IPS-11a (cell line): Measurements from ENCODE around the gene SMOC2.
"Not testable (repeated sequence)": the region's sequence is repeated elsewhere in the genome, so short reads cannot be mapped to it uniquely, and the experiment has no call there.

Experiments
- H3K4me3 ChIP-seq: one replicate; pipeline ENCODE4 v1.5.1; 2013; ENCODE audit warnings: low read depth, low read length, control low read depth

Gene SMOC2

DNA sequence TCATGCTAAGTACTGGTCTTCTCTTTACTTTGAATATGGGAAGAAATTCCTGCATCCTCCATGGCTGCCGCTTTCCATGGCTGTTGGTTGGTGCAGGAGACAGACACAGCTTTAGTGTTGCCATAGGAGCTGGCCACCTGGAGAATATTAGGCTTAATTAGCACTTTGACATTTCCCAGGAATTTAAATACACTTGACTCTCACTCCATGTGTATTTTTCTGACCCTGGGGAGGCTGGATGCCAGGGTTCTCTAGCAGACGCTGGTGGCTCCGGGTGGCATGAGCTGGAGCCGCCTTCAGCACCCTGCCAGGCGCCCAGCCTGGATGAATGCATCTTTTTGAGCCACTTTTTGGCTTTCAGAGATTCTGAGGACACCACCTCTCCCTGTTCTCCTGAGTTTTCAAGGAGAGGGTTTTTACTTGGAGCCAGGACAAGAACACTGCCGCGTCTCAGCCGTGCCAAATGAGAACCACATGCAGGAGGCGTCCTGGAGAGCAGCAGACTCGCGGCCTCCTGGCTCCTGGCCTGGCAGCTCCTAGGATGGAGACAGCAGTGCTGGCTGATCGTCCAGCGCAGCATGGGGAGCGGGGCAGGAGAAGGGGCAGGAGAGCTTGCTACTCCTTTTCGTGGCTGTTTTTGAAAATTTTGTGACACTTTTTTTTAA is 258.8 kb downstream of the SMOC2 start:
- H3K4me3 ChIP-seq = no peak overlapping the region

DNA sequence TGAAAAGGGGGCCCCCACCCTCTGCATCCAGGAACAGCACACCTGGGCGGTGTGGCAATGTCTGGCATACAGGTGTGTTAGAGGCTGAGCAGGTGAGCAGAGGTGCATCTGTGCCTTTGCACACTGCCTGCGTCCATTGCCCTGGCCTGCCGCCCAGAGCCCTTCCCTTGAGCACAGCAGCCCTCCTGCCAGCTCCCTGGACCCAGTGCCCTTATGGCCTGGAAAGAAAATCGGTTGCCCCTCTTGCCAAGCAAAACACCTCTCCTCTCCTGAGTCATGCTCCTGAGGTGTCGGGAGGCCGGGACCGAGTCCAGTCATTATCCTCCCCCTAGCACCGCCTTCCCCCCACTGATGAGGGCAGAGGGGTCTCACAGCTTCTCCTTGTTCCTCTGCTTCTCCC is 259.9 kb downstream of the SMOC2 start:
- H3K4me3 ChIP-seq = no peak overlapping the region

DNA sequence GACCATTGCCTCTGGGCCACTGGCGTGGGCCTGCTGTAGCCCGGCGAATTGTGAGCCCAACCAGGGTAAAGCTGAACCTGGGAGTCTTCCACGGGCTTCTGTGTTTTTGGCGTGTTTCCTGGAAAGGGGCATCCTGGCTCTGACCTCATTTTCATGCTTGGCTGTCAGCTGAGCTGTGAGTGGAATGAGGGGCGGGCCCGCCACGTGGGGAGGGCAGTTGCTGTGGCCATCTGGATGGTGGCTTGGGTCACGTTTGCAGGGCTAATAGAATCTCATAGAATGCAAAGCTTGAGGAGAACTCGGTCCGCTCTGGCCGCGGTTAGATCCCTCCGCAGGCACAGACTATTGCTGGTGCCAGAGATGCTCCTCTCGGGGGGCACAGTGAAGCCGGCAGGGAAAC is 263.0 kb downstream of the SMOC2 start:
- H3K4me3 ChIP-seq = no peak overlapping the region

DNA sequence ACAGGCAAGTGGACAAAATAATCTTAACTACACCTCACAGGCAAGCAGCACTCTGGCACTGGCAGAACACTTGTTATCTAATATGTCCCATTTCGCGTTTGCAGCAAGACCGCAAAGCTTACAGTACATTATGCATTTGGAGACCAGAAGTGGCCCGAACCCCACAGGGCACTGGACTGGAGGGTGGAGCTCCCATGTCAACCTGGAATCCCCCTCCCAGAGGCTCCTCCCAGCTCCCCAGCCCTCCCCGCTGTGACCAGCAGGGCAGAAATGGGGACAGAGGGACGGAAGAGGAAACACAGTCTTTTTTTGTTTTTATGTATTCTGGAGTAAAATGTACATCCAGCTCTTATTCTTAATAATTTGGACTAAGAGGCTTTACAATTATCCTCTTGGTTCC is 263.7 kb downstream of the SMOC2 start:
- no peak overlapping the region for H3K4me3 ChIP-seq

DNA sequence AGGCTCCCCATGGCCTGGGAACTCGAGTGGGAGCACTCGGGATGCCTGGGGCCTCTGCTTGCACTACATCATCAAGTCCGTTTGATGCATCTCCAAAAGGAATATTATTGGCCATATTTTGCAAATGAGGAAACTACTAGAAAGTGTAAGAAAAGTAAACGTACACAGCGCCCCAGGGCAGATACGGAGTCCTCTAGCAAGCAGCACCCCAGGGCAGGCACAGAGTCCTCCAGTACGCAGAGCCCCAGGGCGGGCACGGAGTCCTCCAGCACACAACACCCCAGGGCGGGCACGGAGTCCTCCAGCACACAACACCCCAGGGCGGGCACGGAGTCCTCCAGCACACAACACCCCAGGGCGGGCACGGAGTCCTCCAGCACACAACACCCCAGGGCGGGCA is 264.3 kb downstream of the SMOC2 start:
- H3K4me3 ChIP-seq = not testable (repeated sequence)

DNA sequence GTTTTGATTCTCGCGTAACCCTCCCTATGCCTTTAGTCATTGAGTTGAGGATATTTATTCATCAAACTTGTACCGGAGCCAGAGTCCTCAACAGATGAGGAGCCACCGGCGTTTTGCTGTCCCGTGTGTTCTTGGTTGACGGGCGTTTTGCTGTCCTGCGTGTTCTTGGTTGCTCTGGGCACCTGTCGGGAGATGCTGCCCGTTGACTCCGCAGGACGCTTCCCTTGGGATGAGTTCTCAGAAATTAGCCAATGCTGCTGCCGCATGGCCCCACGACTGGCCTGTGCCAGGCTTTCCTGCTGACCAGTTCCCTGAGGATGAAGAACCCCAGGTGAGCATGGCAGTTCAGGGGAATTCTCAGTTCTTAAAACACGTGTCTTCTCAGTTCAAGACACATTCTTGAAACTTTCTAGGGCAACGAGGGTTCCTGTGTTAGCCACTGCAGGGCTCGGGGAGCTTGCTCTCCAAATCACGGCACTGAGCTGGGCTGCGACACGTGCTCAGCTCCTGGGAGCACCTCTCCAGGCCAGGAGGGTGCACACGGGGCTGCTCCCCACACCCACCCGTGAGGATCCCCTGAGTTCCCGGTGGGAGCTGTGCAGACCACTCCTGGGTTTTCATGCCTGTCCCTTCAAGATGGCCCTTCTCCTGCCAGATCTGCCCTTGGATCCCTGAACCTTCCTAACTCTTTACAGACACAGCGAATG is 265.6 kb downstream of the SMOC2 start:
- no peak overlapping the region for H3K4me3 ChIP-seq

DNA sequence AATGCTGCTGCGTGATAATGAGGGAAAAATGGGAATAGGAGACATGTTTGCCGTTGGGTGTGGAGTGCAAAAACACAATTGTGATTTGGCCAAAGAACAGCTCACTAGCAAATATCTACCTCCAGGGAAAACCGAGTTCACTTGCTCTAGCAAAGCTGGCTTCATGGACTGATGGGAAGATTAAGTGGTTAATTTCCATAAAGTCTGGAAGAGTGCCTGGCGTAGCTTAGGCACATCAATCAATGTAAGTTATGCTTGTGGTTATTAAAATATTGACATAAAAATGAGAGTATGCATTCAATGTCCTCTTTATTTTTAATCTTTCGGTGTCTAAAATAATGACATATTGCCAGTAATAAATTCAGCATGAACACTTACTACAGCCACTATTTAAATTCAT is 267.5 kb downstream of the SMOC2 start:
- H3K4me3 ChIP-seq = no peak overlapping the region

DNA sequence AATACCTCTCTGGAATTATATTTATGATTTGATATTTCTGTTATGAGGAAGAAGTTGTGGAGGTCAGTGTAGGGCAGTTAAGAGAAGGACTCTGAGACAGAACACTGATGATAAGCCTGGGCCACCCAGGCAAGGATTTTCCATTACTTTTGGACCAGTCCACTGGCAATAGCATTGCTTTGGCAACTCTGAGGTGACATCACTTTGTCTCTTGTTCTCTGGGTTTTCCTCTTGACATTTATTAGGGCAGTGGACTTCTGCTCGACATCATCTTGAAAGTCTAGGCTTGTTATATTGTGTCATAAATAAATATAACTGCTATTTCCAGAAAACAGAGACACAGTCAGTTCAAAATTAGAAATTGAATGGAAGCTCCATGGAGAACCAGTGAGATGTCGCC is 268.0 kb downstream of the SMOC2 start:
- no peak overlapping the region for H3K4me3 ChIP-seq

DNA sequence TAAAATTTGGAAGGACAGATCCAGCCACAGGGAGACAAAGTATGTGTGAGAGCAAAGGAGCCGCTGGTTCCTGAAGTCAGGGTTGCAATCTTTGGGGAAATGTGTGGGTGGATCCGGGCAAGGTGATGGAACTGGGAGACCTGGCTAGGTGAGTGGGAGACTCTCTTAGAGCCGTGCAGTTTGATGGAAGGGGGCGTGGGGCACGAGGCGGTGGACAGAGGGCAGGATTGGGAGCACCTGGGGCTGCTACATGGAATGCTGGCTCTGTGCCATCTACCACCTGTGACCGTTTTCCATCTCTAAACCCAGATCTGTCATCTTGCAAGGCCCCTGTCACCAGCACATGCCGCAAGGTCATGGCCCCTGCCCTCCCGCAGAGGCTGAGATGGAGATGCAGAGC is 268.4 kb downstream of the SMOC2 start:
- H3K4me3 ChIP-seq = no peak overlapping the region

DNA sequence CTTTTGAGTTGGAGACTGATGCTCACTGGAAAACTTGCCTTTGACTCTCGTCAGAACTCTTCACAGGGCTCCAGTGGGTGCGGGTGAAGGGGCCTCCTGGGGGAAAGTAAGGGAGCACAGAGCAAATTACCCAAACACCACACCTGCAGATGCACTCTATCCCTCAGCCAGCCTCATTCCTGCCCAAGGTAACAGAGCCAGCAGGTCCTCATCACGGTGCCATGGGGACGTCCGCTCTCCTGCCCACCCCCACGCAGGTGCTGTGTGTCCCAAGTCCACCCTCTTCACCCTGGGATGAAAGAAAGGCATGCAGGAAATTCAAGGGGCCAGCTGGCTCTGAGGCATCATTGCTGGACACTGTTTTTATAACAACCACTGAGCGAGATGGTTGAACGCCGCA is 269.0 kb downstream of the SMOC2 start:
- no peak overlapping the region for H3K4me3 ChIP-seq

DNA sequence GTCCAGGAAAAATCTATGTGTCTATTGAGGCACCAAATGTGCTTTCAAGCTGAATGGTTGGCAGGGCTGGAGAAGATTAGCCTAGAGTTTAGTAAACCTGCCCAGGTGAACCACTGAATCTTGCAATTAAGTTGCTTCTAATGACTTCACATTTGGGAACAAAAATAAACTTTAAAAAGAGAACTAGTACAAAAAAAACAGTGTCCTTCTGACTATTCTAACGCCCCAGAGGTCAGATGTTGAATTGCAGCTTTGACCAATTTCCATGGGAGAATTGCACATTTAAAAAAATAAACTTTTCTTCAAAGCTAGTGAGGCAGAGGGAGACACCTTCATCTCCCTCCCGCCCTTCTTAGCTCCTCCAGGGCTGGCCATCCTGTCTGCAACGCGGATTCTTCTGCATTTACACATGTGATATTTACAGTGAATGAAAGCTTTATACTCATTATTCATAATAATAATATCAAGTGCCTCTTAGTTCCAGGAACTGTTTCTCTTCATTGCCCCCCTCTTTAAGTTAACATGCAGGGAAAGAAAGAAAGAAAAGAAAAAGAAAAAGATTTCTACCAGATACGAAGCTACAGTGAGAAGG is 270.2 kb downstream of the SMOC2 start:
- no peak overlapping the region for H3K4me3 ChIP-seq

DNA sequence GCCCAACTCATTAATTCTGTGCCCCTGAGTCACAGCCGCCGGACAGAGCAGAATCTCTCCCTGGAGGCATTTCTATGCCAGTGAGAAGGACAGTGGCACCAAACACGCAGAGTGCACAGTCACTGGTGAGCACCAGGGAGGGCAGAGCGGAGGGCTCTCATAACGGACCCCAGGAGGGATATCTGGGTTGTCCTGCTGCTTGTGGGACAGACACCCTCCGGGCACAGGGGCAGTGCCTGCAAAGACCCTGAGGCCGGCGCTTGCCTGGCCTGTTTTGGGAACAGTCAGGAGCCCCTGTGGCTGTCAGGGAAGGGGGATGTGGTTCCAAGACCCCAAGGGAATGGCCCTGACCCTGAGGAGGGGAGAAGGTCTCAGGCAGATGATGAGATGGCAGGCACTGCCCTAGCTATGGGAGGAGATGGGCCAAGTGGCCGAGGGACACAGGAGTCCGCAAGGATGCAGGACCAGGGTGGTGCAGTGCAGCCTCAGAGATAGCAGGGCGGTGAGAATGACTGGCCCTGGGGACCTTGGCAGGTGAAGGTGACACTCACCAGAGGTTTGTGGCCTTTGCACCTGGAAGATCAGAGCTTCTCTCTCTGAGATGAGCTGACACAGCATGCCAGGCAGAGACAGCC is 270.8 kb downstream of the SMOC2 start:
- no peak overlapping the region for H3K4me3 ChIP-seq

DNA sequence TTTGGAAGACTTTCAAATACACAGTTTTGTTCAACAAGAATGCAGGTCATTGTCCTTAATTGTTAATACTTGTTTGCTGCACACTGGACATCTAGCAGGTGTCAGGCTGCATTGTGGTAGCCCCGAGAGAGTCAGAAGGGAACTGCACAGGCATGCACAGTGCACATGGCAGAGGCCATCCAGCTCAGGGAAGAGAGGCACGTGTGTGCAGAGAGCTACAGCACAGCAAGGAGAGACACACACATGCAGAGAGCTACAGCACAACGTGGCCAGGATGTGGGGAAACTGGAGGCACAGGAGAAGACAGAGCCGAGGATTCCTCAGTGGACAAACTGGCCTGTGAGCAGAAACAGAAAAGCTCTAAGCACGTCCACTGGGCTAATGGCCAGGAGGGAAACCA is 272.0 kb downstream of the SMOC2 start:
- H3K4me3 ChIP-seq = no peak overlapping the region

DNA sequence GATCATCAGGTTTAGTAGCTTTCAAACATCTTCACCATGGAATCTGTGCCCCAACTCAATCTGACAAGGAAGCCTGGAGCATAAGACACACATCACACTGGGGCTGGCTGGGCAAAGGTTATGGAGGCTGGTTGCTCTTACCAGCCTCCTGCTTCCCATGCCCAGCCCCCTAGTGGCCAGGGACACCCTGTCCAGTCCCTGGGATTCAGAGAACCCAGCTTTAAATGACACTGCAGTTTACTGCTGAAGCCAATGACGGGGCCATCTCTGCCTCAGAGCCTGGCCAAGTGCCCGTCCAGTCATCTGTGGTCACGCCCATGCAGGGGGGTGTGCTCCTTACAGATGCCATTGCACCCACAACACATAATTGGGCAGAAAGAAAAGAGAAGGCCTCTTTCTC is 272.9 kb downstream of the SMOC2 start:
- H3K4me3 ChIP-seq = no peak overlapping the region

DNA sequence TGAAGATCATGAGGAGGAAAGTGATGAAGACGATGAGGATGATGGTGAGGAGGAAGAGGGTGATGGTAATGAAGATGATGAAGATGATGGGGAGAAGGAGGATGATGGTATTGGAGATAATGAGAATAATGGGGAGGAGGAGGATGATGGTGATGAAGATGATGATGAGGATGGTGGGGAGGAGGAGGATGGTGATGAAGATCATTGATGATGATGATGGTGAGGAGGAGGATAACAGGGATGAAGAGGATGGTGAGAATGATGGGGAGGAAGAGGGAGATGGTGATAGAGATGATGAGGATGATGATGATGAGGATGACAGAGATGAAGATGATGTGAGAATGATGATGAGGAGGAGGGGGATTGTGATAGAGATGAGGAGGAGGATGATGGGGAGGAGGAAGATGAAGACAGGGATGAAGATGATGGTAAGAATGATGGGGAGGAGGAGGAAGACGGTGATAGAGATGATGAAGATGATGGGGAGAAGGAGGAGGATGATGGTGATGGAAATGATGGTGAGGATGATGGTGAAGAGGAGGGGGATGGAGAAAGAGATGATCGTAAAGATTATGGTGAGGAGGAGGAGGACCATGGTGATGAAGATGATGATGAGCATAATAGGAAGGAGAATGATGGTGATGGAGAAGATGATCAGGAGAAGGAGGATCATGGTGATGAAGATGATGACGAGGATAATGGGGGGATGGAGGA is 273.7 kb downstream of the SMOC2 start:
- H3K4me3 ChIP-seq = no peak overlapping the region

DNA sequence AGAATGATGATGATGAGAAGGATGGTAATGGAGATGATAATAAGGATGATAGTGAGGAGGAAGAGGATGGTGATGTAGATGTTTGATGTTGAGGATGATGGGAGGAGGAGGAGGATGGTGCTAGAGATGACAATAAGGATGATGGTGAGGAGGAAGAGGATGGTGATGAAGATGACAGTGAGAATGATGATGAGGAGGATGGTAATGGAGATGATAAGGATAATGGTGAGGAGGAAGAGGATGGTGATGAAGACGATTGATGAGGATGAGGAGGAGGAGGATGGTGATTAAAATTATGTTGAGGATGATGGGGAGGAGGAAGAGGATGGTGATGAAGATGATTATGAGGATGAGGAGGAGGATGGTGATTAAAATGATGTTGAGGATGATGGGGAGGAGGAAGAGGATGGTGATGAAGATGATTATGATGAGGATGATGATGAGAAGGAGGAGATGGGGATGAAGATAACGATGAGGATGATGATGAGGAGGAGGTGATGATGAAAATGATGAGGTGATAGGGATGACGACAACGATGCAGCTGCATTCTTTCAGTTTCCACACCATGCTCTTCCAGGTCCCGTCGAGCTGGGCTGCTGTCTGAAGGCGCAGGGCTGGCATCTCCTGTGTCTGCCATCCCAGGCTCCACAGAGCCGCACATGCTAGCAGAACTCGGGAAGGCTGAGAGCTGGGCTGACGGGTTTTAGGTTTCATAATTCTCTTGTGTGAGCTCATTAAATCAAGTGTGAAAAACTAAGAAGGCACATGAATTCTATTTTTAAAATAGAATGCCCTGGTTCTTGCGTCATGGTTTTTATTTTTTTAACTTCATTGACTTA is 274.9 kb downstream of the SMOC2 start:
- H3K4me3 ChIP-seq = no peak overlapping the region

DNA sequence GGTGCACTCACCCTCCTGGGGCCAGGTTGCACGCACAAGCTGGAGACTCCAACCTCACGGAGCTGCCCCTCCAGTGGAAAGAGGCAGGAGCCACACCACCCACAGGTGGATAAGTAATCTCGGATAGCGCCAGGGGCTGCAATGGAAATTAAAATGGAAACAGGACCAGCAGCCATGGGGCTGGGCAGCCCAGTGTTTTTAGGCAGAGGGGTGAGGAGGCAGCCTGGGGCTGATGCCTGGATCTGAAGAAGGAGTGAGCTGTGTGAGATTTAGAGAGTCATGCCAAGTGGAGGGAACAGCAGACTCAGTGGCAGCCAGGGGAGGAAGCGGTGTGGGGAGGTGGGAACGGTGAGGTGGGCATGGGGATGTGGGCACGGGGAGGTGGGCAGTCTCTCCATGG is 275.6 kb downstream of the SMOC2 start:
- no peak overlapping the region for H3K4me3 ChIP-seq

DNA sequence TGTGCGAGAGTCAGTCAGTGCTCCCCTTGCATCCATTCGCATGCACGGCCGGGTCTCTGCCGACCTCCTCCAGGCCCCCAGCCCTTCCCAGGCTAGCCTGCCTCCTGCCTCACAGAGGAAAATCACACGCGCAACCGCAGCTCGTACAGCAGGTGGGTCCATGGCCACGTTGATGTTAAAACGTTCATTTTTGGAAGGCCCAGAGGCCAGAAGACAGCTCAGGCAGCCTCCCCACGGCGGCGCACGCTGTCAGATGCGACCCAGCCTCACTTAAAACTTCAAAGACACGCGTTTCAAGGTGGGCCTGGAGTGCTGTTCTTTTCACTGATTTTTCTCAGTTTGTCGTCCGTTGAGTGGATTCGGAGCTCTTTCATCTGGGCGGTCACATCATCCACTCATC is 276.5 kb downstream of the SMOC2 start:
- H3K4me3 ChIP-seq = no peak overlapping the region
